PFSK-1 (cell line): ENCODE data around the gene ABI1.

Source experiments
- FOXP2 ChIP-seq: optimal IDR thresholded peaks from 2 replicates; pipeline ENCODE3; 2011; ENCODE audit warnings: borderline replicate concordance, control low read depth, inconsistent platforms; ENCODE audit not compliant: insufficient read depth; ENCODE audit errors: extremely low read length, extremely low read depth
- POLR2AphosphoS5 ChIP-seq: IDR thresholded peaks from 2 replicates; pipeline ENCODE4 v1.6.1; 2012; ENCODE audit warnings: low read depth, mild to moderate bottlenecking, control low read depth, low read length, moderate library complexity
- REST ChIP-seq, 2 experiments: IDR thresholded peaks; 2 replicates each; pipeline versions ENCODE4 v1.6.1 to v1.8.0; 2011 to 2012; ENCODE audit warnings: low read depth in 2 of 2, low read length in 2 of 2, control low read depth in 1 of 2, inconsistent platforms in 1 of 2, mild to moderate bottlenecking in 1 of 2, moderate library complexity in 1 of 2; ENCODE audit not compliant: insufficient read depth in 1 of 2
- SIN3A ChIP-seq: IDR thresholded peaks from 2 replicates; pipeline ENCODE4 v1.6.1; 2012; ENCODE audit warnings: mild to moderate bottlenecking, low read length, moderate library complexity, borderline replicate concordance; ENCODE audit not compliant: insufficient read depth
- TAF1 ChIP-seq: IDR thresholded peaks from 2 replicates; pipeline ENCODE4 v1.6.1; 2012; ENCODE audit warnings: low read length, control low read depth, borderline replicate concordance; ENCODE audit not compliant: insufficient read depth

ABI1 gene

DNA sequence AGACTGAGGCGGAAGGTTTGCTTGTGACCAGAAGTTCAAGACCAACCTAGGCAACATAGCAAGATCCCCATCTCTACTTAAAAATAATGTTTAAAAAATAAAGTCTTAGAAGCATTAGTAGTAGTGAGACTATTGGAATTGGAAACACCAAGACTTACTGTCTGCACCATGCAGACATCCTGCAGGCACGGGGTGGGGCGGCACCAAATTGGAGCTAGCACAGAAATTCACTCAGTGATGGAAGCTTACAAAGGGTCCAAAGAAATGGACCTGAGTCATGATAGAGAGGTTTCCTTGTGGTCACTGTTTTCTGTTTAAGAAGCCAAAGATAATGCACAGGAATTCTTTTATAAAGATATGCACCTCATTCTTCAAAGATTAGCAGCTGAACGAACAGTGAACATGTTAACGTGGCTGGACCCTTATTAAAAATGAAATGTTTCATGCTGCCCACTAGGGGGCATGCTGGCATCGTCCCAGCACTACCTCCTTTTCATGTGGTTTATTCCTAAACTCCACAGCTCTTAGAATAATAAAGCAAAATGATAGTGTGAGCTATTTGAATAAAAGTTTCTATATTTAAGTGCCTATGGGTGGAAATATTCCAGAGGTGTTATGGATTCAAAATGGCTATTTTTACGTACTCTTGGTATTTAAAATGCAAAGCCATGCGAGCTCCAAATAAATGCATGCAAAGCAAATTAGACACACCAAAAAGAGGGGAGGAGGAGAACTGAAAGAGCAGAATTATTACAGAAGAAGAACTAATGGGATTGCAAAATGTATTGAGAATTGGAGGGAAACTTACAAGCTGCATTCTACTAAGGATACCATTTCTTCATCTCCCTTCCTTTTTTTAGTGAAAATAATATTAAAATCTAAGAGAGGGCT is 134.7 kb downstream of the ABI1 start:
- TF ChIP-seq FOXP2: no peak
- TF ChIP-seq POLR2AphosphoS5: no peak
- TF ChIP-seq REST (IDR thresholded peaks at IDR 0.05; ENCODE audit: insufficient read depth in 1 of 2, low read depth in 2 of 2, low read length in 2 of 2): no peak
- TF ChIP-seq SIN3A: no peak
- no peak for TF ChIP-seq TAF1

GRCh38 chr10:26723016-26723415 is 137.7 kb downstream of the ABI1 start:
- TF ChIP-seq POLR2AphosphoS5 (no peak), TAF1 (no peak), REST (IDR thresholded peaks at IDR 0.05; ENCODE audit: insufficient read depth in 1 of 2, low read depth in 2 of 2, low read length in 2 of 2) (no peak)

DNA sequence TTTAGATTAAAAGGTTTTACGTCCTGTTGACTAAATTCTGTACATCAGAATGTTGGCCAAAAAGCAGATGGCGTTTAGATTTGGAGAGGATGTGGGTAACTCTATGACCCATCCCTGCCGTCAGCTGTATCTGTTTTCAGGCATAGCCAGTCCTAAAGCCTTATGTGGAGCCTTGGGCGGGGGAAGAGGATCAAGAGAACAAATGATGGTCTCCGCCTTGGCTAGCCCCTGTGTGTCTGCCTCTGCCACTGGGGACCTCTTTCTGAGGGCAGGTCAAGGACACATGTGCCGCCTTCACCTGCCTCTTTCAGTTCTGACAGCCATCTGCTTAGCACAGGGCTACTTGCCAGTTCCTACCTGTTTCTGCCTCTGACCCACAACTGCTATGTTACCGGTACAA is 139.2 kb downstream of the ABI1 start:
- TF ChIP-seq REST (IDR thresholded peaks at IDR 0.05; ENCODE audit: insufficient read depth in 1 of 2, low read depth in 2 of 2, low read length in 2 of 2) (no peak), FOXP2 (no peak), SIN3A (no peak), TAF1 (no peak), POLR2AphosphoS5 (no peak)

GRCh38 chr10:26717476-26717875 is 143.3 kb downstream of the ABI1 start:
- TF ChIP-seq REST (IDR thresholded peaks at IDR 0.05; ENCODE audit: insufficient read depth in 1 of 2, low read depth in 2 of 2, low read length in 2 of 2) (no peak), FOXP2 (no peak), TAF1 (no peak), SIN3A (no peak), POLR2AphosphoS5 (no peak)
